ENCODE data around the gene FAAH.

- TF ChIP-seq EZH2 (IDR thresholded peaks at IDR 0.05) (no peak), CTCF (IDR thresholded peaks at IDR 0.05) (no peak)
Observed at GRCh38 chr1:46431695-46432094, 37.6 kb downstream of the FAAH start.

Data from neural progenitor cell (in vitro differentiated cells).